Ishikawa (cell line): Measurements from ENCODE around the gene RFESD.

Experiments used
- CEBPB ChIP-seq: IDR thresholded peaks from 2 replicates; pipeline ENCODE4 v1.6.1; 2012
- CREB1 ChIP-seq: IDR thresholded peaks from 2 replicates; pipeline ENCODE4 v1.6.1; 2012; ENCODE audit warnings: low read depth
- EGR1 ChIP-seq: IDR thresholded peaks from 2 replicates; pipeline ENCODE4 v1.6.1; 2012
- EP300 ChIP-seq: IDR thresholded peaks from 2 replicates; pipeline ENCODE4 v1.6.1; 2012; ENCODE audit warnings: borderline replicate concordance
- FOXM1 ChIP-seq: IDR thresholded peaks from 2 replicates; pipeline ENCODE4 v1.6.1; 2012; ENCODE audit warnings: low read depth, borderline replicate concordance
- MAX ChIP-seq: IDR thresholded peaks from 2 replicates; pipeline ENCODE4 v1.6.1; 2012
- RAD21 ChIP-seq: IDR thresholded peaks from 2 replicates; pipeline ENCODE4 v1.6.1; 2012; ENCODE audit warnings: low read depth
- REST ChIP-seq: IDR thresholded peaks from 2 replicates; pipeline ENCODE4 v1.6.1; 2012; ENCODE audit warnings: low read depth, mild to moderate bottlenecking
- TAF1 ChIP-seq: IDR thresholded peaks from 2 replicates; pipeline ENCODE4 v1.6.1; 2012; ENCODE audit warnings: low read depth, mild to moderate bottlenecking
- TCF12 ChIP-seq: IDR thresholded peaks from 2 replicates; pipeline ENCODE4 v1.6.1; 2012; ENCODE audit warnings: low read depth
- USF1 ChIP-seq: IDR thresholded peaks from 2 replicates; pipeline ENCODE4 v1.6.1; 2012
- YY1 ChIP-seq: IDR thresholded peaks from 2 replicates; pipeline ENCODE4 v1.6.1; 2012; ENCODE audit warnings: low read depth
- ZBTB7A ChIP-seq: IDR thresholded peaks from 2 replicates; pipeline ENCODE4 v1.6.1; 2012; ENCODE audit warnings: low read depth

- TF ChIP-seq EP300 (no peak), CEBPB (no peak), TAF1 (no peak), EGR1 (no peak), RAD21 (no peak), MAX (no peak), CREB1 (no peak), ZBTB7A (no peak), REST (no peak), YY1 (no peak), TCF12 (no peak), USF1 (no peak), FOXM1 (no peak)
Observed at GRCh38 chr5:95689680-95690079, 43.1 kb downstream of the RFESD start.
